ENCODE measurements around the gene CCNL2. TPM values are rescaled to one million over a fixed set of nuclear protein-coding genes. Genes with fewer than 3 reads are reported as not detected.

CCNL2 gene
- total and polyA plus RNA-seq, 2 of the 13 experiments (the other 11 are each of a cell fraction or from before 2014, with no cell fraction given): 105 to 340 TPM

GRCh38 chr1:1425753-1426495 lies 26.8 kb upstream of the CCNL2 start (continued):
- no peak for TF ChIP-seq ZNF318 (CRISPR knock-in tag; IDR thresholded peaks at IDR 0.05)
- no peak for TF ChIP-seq ZNF503 (CRISPR knock-in tag; IDR thresholded peaks at IDR 0.05)
- TF ChIP-seq ZNF512 (CRISPR knock-in tag; IDR thresholded peaks at IDR 0.05): no peak
- TF ChIP-seq ZNF572 (CRISPR knock-in tag; IDR thresholded peaks at IDR 0.05): no peak
- TF ChIP-seq THRA (CRISPR knock-in tag; IDR thresholded peaks at IDR 0.05; ENCODE audit: borderline replicate concordance): no peak
- no peak for TF ChIP-seq JUND (CRISPR knock-in tag; IDR thresholded peaks at IDR 0.05)
- TF ChIP-seq ZNF333 (CRISPR knock-in tag; IDR thresholded peaks at IDR 0.05; ENCODE audit: borderline replicate concordance): no peak
- no peak for TF ChIP-seq ZNF235 (CRISPR knock-in tag; IDR thresholded peaks at IDR 0.05; ENCODE audit: borderline replicate concordance)
- no peak for TF ChIP-seq HMG20A (CRISPR knock-in tag; IDR thresholded peaks at IDR 0.05; ENCODE audit: borderline replicate concordance)
- no peak for TF ChIP-seq CCDC6 (CRISPR knock-in tag; IDR thresholded peaks at IDR 0.05)
- TF ChIP-seq SMARCE1 (IDR thresholded peaks at IDR 0.05; ENCODE audit: borderline replicate concordance): no peak
- no peak for TF ChIP-seq ZIK1 (CRISPR knock-in tag; IDR thresholded peaks at IDR 0.05; ENCODE audit: borderline replicate concordance, low read depth)
- TF ChIP-seq ZNF775 (CRISPR knock-in tag; IDR thresholded peaks at IDR 0.05; ENCODE audit: borderline replicate concordance): no peak
- TF ChIP-seq TAF1 (CRISPR knock-in tag; IDR thresholded peaks at IDR 0.05): peak; percentile 69
- TF ChIP-seq CENPX (CRISPR knock-in tag; IDR thresholded peaks at IDR 0.05): no peak
- TF ChIP-seq ZNF670 (CRISPR knock-in tag; IDR thresholded peaks at IDR 0.05; ENCODE audit: borderline replicate concordance): no peak
